Thymus (tissue), 11 donors: ENCODE measurements around the gene MGMT. TPM values are rescaled to one million over a fixed set of nuclear protein-coding genes. Genes with fewer than 3 reads are reported as not detected.

ENCODE experiments used
- DNase-seq, 9 donors: peaks; one replicate each; pipeline ENCODE4 v3.0.0-alpha.2; 2013; ENCODE audit warnings: low spot score in 9 of 9, low read depth in 6 of 9, missing footprints in 1 of 9
- H3K27ac ChIP-seq, 2 donors: one replicate each; pipeline ENCODE4 v1.5.1; 2013; ENCODE audit warnings: control low read depth in 1 of 2, low read depth in 1 of 2, low read length in 1 of 2, mild to moderate bottlenecking in 1 of 2, moderate library complexity in 1 of 2
- H3K27me3 ChIP-seq, 2 donors: one replicate each; pipeline ENCODE4 v1.5.1; 2013; ENCODE audit warnings: low read length in 1 of 2; ENCODE audit not compliant: control insufficient read depth in 2 of 2, insufficient read depth in 1 of 2
- H3K36me3 ChIP-seq, 2 donors: one replicate each; pipeline ENCODE4 v1.5.1; 2013; ENCODE audit warnings: low read length in 1 of 2, mild to moderate bottlenecking in 1 of 2, moderate library complexity in 1 of 2; ENCODE audit not compliant: control insufficient read depth in 2 of 2, insufficient read depth in 2 of 2
- H3K4me1 ChIP-seq, 2 donors: one replicate each; pipeline ENCODE4 v1.5.1; 2013; ENCODE audit warnings: low read length in 2 of 2; ENCODE audit not compliant: control insufficient read depth in 2 of 2, insufficient read depth in 2 of 2
- H3K4me3 ChIP-seq, 2 donors: one replicate each; pipeline ENCODE4 v1.5.1; 2013; ENCODE audit warnings: low read length in 2 of 2, control low read depth in 1 of 2, mild to moderate bottlenecking in 1 of 2
- H3K9me3 ChIP-seq, 2 donors: one replicate each; pipeline ENCODE4 v1.5.1; 2013; ENCODE audit warnings: low read length in 1 of 2, mild to moderate bottlenecking in 1 of 2; ENCODE audit not compliant: control insufficient read depth in 2 of 2, insufficient read depth in 1 of 2
- WGBS: extraction: QIAGEN DNeasy Blood & Tissue Kit; methylation state at CpG from one replicate; pipeline ENCODE4 v1.1.7; 2013; 5-methylcytosine and 5-hydroxymethylcytosine counted together
- polyA plus RNA-seq: library from polyadenylated mRNA; stranded (reverse); fragments of 200-250 nt; gene quantifications from one replicate; pipeline ENCODE4 v1.2.3, GENCODE V29; 2013
- total RNA-seq: library from RNA; stranded (reverse); fragments of 120-200 nt; gene quantifications from one replicate; pipeline ENCODE4 v1.2.4, GENCODE V29; 2013
- donor health status: healthy.

The MGMT gene
- total and polyA plus RNA-seq, 2 donors, result 20.9 to 42.4 TPM

DNA sequence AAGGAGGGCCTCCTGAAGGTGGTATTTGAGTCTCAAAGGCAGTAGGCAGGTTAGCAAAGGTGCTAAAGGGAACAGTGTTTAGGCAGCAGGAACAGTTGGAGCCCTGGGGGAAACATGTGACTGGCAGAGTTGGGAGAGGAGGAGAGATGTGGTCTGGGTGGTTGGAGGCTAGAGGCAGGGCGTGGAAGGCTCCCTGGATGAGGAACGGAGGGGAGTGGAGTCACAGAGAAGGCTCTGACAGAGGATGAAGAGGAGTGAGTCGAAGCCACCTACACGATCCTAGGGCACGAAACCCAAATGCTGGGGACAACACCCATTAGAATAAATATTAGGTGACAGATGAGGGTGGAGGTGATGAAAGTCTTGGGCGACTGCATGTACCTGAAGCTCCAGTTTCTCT is 19.6 kb upstream of the MGMT start:
- H3K27ac ChIP-seq, result no peak overlapping the region
- WGBS, result 96% methylated on average over 6 of the region's 6 CpGs
- no peak for DNase-seq

GRCh38 chr10:129448086-129448485 is 19.0 kb upstream of the MGMT start:
- Histone ChIP-seq H3K36me3 (no peaks in the 10 kb centered on the region), H3K9me3 (no peaks in the 10 kb centered on the region), H3K27ac (no peak overlapping the region), H3K4me3 (no peak overlapping the region), H3K4me1 (no peaks in the 10 kb centered on the region), H3K27me3 (no peaks in the 10 kb centered on the region)
- no peak for DNase-seq
- WGBS, result 94% methylated on average over 5 of the region's 5 CpGs

More for the DNA sequence above, 19.6 kb upstream of the MGMT start:
- Histone ChIP-seq H3K4me1 (no peaks in the 10 kb centered on the region), H3K4me3 (no peak overlapping the region), H3K36me3 (no peaks in the 10 kb centered on the region), H3K27me3 (no peaks in the 10 kb centered on the region), H3K9me3 (no peaks in the 10 kb centered on the region)

GRCh38 chr10:129448539-129448938 is 18.5 kb upstream of the MGMT start:
- H3K27ac ChIP-seq, result no peak overlapping the region
- WGBS, result 95% methylated on average over 5 of the region's 5 CpGs
- H3K36me3 ChIP-seq, result no peaks in the 10 kb centered on the region
- no peaks in the 10 kb centered on the region for H3K27me3 ChIP-seq
- H3K4me1 ChIP-seq, result no peaks in the 10 kb centered on the region
- H3K9me3 ChIP-seq, result no peaks in the 10 kb centered on the region
- H3K4me3 ChIP-seq, result no peak overlapping the region
- DNase-seq, result no peak

DNA sequence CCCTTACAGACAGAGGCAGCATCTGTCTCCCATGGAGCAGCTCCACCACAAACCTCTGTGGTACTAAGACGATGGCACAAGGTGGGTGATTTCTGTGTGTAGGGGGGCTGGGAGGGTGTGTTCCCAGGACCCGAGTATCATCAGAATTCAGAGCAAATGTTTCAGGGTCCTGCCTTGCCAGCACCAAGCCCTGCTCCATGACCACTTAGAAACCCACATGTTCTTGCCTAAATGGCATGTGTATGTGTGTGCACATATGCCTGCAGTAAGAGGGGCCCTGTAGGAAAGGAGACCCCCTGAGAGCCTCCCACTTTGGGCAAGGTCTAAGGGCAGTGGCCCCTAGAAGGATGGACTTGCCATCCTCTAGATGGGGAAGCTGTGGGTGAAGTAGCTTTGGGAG is 17.1 kb upstream of the MGMT start:
- Histone ChIP-seq H3K27me3 (no peaks in the 10 kb centered on the region), H3K4me3 (no peak overlapping the region), H3K4me1 (no peaks in the 10 kb centered on the region), H3K36me3 (no peaks in the 10 kb centered on the region), H3K9me3 (no peaks in the 10 kb centered on the region), H3K27ac (no peak overlapping the region)
- no peak for DNase-seq
- WGBS, result 93% methylated on average over 2 of the region's 2 CpGs

DNA sequence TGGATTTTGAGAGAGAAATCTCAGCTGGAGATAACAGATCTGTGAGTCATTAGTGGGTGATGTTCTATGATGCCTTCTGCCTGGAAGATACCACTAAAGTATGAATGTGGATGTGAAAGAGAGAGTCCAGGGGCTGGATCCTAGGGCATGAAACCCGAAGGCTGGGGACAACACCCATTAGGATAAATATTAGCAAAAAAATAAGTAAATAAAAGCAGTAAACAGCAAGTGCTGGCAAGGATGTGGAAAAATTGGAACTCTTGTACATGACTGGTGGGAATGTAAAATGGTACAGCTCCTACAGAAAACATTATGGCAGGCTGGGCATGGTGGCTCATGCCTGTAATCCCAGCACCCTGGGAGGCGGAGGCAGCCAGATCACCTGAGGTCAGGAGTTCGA is 16.6 kb upstream of the MGMT start:
- Histone ChIP-seq H3K9me3 (no peaks in the 10 kb centered on the region), H3K36me3 (no peaks in the 10 kb centered on the region), H3K4me3 (no peak overlapping the region), H3K27me3 (no peaks in the 10 kb centered on the region), H3K27ac (no peak overlapping the region), H3K4me1 (no peaks in the 10 kb centered on the region)
- 94% methylated on average over 3 of the region's 3 CpGs for WGBS
- no peak for DNase-seq

GRCh38 chr10:129455625-129456024 is 11.4 kb upstream of the MGMT start:
- 90% methylated on average over 6 of the region's 6 CpGs for WGBS
- Histone ChIP-seq H3K27ac (no peak overlapping the region), H3K36me3 (no peaks in the 10 kb centered on the region), H3K4me3 (no peak overlapping the region), H3K9me3 (no peaks in the 10 kb centered on the region), H3K27me3 (no peaks in the 10 kb centered on the region), H3K4me1 (no peaks in the 10 kb centered on the region)
- DNase-seq, result no peak

DNA sequence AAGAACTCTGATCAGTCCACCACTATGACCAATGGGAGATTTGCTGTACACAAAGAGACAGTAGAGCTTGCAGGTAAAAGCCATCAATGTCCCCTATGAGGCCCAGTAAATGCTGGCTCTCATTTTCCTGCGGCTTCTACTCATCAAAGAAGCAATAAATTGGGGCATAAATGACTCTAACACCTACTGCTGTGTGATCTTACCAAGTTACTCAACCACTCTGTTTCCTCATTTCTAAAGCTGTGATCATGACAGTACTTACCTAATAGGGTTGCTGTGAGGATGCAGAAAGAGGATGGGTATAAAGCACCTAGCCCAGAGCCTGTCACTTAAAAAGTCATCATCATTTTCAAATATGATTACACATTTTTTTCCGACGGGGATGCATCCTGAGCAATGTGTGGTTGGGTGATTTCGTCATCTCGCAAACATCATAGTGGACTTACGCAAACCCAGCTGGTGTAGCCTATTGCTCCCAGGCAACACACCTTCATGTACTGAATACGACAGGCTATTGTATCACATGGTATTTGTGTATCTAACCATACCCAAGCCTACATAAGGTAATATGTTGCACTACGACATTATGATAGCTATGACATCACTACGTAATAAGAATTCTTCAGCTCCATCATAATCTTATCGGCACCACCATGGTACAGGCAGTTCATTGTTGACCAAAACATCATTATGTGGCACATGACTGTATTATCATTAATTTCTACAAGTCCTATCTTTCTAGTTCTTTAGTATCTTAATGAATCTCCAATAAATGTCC is 7.1 kb upstream of the MGMT start:
- Histone ChIP-seq H3K36me3 (no peaks in the 10 kb centered on the region), H3K4me3 (no peak overlapping the region), H3K27me3 (no peaks in the 10 kb centered on the region), H3K4me1 (no peaks in the 10 kb centered on the region), H3K27ac (no peak overlapping the region), H3K9me3 (no peaks in the 10 kb centered on the region)
- 97% methylated on average over 10 of the region's 10 CpGs for WGBS
- DNase-seq, result no peak

DNA sequence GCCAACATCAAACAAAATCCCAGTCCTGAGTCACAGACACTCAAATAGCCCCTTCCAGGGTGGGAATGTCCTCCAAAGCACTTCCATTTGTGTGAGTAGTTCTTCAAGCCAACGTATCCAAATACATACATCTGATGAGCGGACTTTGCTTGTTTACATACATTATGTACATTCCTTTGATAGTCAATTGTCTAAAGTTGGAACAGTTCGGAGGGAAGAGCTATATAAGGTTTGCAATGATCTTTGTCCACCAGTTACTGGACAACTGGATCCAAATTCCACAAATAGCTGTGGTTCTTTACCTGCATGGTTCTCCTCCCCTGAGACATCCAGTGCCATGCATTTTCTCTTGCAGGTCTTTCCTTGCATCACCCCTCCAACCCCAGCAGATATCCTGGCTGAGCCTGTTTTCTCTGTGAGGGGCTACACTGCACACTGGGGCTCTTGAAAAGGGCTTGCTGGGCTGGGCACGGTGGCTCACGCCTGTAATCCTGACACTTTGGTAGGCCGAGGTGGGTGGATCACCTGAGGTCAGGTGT is 4.7 kb upstream of the MGMT start:
- Histone ChIP-seq H3K9me3 (peaks cover 0 to 5% of the 10 kb centered on the region in 2 donors), H3K36me3 (no peaks in the 10 kb centered on the region), H3K4me3 (no peak overlapping the region), H3K27me3 (no peaks in the 10 kb centered on the region), H3K4me1 (peaks cover 4 to 10% of the 10 kb centered on the region in 2 donors), H3K27ac (no peak overlapping the region)
- 97% methylated on average over 6 of the region's 6 CpGs for WGBS
- no peak for DNase-seq

- peaks cover 8 to 21% of the 10 kb centered on the region in 2 donors for H3K4me1 ChIP-seq
- H3K9me3 ChIP-seq, result peaks cover 0 to 5% of the 10 kb centered on the region in 2 donors
- no peaks in the 10 kb centered on the region for H3K36me3 ChIP-seq
- H3K4me3 ChIP-seq, result no peak overlapping the region
- DNase-seq, result no peak
- H3K27ac ChIP-seq, result no peak overlapping the region
- WGBS, result 94% methylated on average over 8 of the region's 8 CpGs
- no peaks in the 10 kb centered on the region for H3K27me3 ChIP-seq
Measured at GRCh38 chr10:129464251-129464650, 2.8 kb upstream of the MGMT start.
